ENCODE measurements around the gene CD209.

DNA sequence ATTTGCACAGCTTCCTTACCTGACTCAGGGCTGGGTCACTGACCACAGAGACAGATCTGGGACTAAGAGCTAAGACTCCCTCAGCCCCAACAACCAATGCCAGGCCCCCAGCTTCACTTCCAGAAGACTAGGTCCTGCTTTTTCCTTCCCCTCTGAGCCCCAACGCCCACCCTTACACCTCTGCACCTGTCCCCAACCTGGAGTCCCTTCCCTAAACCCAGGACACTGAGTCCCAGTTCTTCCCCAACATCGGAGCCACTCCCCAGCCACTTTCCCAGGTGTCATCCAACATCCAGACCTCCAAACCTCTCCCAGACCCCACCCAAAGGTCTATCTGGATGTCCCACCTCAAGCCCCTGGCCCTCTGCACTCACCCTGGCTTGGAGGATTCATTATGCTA is 48.3 kb downstream of the CD209 start:
- TF ChIP-seq, protein P1, sequence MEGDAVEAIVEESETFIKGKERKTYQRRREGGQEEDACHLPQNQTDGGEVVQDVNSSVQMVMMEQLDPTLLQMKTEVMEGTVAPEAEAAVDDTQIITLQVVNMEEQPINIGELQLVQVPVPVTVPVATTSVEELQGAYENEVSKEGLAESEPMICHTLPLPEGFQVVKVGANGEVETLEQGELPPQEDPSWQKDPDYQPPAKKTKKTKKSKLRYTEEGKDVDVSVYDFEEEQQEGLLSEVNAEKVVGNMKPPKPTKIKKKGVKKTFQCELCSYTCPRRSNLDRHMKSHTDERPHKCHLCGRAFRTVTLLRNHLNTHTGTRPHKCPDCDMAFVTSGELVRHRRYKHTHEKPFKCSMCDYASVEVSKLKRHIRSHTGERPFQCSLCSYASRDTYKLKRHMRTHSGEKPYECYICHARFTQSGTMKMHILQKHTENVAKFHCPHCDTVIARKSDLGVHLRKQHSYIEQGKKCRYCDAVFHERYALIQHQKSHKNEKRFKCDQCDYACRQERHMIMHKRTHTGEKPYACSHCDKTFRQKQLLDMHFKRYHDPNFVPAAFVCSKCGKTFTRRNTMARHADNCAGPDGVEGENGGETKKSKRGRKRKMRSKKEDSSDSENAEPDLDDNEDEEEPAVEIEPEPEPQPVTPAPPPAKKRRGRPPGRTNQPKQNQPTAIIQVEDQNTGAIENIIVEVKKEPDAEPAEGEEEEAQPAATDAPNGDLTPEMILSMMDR (IDR thresholded peaks at IDR 0.05; ENCODE audit: borderline replicate concordance, extremely low read depth, low read length, poor library complexity, severe bottlenecking) = no peak
- no peak for TF ChIP-seq EZH2 (IDR thresholded peaks at IDR 0.05; ENCODE audit: borderline replicate concordance, low read depth, low read length, severe bottlenecking)
